GM19467 (cell line): ENCODE results near the gene MYLK2.

ENCODE experiments used
- ATAC-seq: cut with Tn5 transposase; IDR thresholded peaks from one replicate; pipeline ENCODE4 v1.9.1; 2021; ENCODE audit warnings: mild to moderate bottlenecking, moderate library complexity; ENCODE audit not compliant: unreplicated experiment

The MYLK2 gene

DNA sequence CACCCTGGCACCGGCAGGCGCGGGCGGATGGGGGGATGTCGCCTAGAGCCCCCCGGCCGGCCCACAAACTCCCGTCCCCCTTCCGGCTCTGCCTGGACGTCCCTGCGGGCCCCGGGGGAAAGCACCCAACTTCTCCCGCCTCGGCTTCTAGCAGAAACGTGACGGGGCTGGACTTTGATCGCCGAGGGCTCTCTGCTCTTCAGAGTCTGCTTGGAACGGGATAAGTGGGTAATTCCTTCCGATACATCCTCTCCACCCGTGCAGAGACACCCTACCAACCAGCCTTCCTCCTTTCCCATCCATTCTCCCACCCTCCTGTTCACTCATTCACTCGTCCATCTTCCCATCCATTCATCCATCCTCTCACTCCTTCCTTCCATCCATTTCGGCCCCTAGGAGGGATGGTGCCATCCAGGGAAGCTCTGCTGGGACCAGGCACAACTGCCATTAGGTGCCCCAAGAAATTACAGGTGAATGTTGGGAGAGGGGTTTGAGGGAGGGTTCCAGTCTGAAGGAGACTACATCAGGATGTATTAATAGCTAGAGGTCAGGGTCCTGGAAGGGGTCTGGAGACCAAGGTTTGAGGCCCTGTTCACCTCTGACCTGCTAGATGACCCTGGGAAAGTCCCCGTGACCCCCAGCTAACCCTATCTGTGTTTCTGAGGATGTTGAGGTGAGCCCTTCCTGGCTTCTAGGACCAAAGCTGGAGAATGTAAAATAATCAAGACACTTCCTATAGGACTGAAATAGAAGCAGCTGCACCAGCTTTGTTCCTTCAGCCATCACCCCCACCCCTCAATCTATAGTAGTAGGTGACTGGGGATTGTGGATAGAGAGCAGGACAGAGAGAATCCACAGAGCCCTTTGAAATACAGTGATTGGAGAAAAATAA, 51.8 kb downstream of the MYLK2 start:
- no peak for ATAC-seq

DNA sequence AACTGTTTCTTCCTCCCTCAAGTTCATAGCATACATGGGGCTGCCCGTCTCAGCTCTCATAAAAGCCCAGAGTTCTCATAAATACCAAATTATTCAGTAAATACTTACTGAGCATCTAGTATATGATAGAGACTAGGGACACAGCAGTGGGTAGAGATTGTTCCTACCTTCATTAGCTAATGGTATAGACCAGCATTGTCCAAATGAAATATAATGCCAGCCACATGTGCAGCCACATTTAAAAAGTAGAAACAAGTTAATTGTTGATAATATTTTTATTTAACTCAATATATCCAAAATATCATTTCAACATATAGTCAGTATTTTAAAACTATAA, 52.4 kb downstream of the MYLK2 start:
- ATAC-seq = no peak

DNA sequence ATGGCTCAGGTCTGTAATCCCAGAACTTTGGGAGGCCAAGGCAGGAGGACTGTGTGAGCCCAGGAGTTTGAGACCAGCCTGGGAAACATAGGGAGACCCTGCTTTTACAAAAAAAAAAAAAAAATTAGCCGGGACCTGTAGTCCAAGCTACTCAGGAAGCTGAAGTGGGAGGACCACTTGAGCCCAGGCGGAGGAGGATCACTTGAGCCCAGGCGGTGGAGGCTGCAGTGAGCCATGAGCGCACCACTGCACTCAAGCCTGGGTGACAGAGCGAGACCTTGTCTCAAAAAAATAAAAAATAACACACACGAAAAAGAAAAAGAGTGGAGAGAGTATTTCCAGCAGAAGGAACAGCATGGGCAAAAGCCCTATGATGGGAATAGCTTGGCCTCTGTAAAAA, 53.2 kb downstream of the MYLK2 start:
- no peak for ATAC-seq

DNA sequence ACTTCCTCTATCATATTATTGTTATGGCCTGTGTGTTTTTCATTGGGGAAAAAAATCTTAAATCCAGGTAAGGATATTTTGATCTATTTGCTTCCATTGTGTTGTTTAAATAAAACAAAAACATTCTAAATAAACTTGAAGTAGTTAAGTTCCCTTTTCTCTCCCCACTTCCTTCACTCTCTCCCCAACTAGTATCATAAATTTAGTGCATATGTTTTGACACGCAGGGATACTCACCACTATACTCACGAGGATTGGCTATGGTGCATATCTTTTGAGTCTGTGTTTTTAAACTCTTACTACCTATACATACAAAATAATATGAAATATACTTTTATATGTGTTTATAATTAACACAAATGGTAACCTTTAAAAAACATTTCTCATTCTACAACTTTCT, 56.5 kb downstream of the MYLK2 start:
- ATAC-seq = no peak

DNA sequence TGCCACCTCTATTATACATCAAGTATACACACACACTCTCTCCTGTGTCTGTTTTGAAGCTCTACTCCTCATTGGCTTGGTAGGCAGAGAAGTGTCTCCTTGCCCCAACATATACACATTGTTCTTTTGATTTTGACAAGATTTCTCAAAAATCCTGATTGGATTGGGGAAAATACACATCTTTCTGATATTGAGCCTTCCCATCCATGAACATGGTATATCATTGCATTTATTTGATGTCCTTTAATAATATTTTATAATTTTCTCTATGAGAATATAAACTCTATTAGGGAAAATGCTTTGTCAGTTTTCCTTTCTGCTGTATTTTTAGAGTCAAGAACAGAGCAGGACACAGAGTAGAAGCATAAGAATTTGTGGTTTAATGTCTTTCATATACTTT, 58.5 kb downstream of the MYLK2 start:
- no peak for ATAC-seq

DNA sequence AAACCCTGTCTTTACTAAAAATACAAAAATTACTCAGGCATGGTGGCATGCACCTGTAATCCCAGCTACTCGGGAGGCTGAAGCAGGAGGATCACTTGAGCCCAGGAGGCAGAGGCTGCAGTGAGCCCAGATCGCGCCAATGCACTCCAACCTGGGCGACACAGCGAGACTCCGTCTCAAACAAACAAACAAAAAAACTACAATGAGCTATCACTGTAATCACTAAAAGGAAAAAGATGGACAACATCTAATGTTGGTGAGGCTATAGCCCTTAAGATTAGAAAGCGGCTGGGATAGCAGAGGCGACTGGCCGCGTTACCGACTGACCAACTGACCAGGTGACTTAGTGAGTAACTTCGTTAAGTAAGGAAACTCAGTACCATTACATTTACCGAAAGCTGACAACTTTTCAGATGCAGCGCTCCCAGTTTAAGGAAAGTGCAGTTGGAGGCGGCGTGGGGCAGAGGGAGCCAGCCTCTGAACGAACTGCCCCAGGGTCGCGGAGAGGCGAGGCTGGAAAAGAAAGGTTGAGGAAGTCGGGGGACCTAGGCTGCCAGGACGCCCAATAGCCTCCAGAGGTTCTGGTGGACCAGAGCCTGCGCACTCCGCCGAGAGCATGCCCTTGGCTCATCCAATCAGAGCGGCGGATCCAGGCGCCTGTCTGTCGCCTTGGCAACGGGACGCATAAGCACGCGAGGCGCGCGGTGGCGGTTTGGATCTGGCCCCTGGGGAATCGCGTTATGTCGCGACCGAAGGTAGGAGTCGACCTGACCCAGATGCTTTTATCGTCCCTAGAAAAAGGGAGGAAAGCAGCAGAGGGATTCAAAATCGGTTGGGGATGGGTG, 60.2 kb downstream of the MYLK2 start:
- ATAC-seq = peak; percentile 74

DNA sequence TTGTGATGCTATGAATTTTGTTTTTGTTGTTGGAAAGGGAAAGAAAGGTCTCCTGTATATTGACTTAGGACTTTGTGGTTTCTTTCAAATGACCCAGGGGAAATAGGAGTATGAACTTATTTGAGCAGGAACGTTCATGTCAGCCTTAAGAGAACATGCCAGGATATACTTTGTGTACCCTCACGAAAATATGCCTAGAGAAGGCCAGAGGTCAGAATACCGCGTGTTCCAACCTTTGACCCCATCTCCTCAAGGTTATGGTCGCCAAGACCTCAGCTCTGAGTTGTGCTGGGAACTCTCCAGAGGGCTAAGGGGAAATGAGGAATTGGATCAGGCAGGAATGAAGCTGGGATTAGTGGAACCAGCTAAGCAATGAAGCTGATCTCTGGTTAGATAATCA, 62.8 kb downstream of the MYLK2 start:
- ATAC-seq = no peak

DNA sequence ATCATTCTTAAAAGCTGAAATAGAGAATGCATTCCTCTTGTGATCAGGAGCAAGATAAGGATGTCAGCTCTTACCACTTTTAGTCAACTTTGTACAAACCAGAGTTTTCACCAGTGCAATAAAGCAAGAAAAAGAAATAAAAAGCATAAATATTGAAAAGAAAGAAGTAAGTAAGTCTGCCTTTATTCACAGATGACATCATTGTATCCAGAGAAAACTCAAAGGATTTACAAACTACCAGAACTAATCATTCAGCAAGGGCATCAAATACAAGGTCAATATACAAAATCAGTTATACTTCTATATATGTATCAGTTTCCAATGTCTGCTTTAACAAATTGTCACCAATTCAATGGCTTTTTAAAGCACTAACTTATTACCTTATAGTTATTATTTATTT, 64.7 kb downstream of the MYLK2 start:
- no peak for ATAC-seq
